Natural killer cell (primary cell): ENCODE measurements around the gene DGUOK. TPM values are rescaled to one million over a fixed set of nuclear protein-coding genes. Genes with fewer than 3 reads are reported as not detected.
A peak's percentile ranks its signal among the peaks of the same experiment; 100 is the strongest.

Experiments used
- ATAC-seq, 3 donors: fragments of 150-1000 bp in 2 of 3; fragments of 200-7000 bp in 1 of 3; cut with Tn5 transposase; 1 replicate in 1 of 3; 2 replicates in 2 of 3; pipeline ENCODE4 v1.10.0; 2021; ENCODE audit warnings: mild to moderate bottlenecking in 2 of 3, moderate library complexity in 2 of 3
- DNase-seq, 2 donors: peaks; one replicate each; pipeline versions ENCODE4 v3.0.0 to v3.0.0-alpha.2; 2013 to 2021; ENCODE audit warnings: mixed read lengths in 1 of 2
- H3K27ac ChIP-seq: one replicate; pipeline ENCODE4 v1.5.1; 2013; ENCODE audit warnings: mild to moderate bottlenecking, low read length
- H3K27me3 ChIP-seq: one replicate; pipeline ENCODE4 v1.6.1; 2013; ENCODE audit warnings: low read length; ENCODE audit not compliant: control insufficient read depth, insufficient read depth
- H3K36me3 ChIP-seq: one replicate; pipeline ENCODE4 v1.6.1; 2013; ENCODE audit warnings: low read length; ENCODE audit not compliant: control insufficient read depth, insufficient read depth
- H3K4me1 ChIP-seq: one replicate; pipeline ENCODE4 v1.6.1; 2013; ENCODE audit warnings: low read length; ENCODE audit not compliant: control insufficient read depth, insufficient read depth
- H3K4me3 ChIP-seq: one replicate; pipeline ENCODE4 v1.5.1; 2013; ENCODE audit warnings: low read length
- H3K9me3 ChIP-seq: one replicate; pipeline ENCODE4 v1.6.1; 2013; ENCODE audit warnings: low read length; ENCODE audit not compliant: control insufficient read depth, insufficient read depth
- H3K27ac Mint-ChIP-seq, 2 donors: one replicate each; pipeline ENCODE4 v1.8.0; 2022; ENCODE audit warnings: mild to moderate bottlenecking in 2 of 2, mixed read lengths in 2 of 2, moderate library complexity in 1 of 2
- H3K27me3 Mint-ChIP-seq, 2 donors: one replicate each; pipeline ENCODE4 v1.8.0; 2022; ENCODE audit warnings: low read depth in 2 of 2, mixed read lengths in 2 of 2
- H3K36me3 Mint-ChIP-seq: one replicate; pipeline ENCODE4 v1.8.0; 2022; ENCODE audit warnings: mixed read lengths
- H3K4me1 Mint-ChIP-seq, 2 donors: one replicate each; pipeline ENCODE4 v1.8.0; 2022; ENCODE audit warnings: mixed read lengths in 2 of 2
- H3K4me3 Mint-ChIP-seq: one replicate; pipeline ENCODE4 v1.8.0; 2022; ENCODE audit warnings: mild to moderate bottlenecking, moderate library complexity, mixed read lengths
- H3K9me3 Mint-ChIP-seq, 2 donors: one replicate each; pipeline ENCODE4 v1.8.0; 2022; ENCODE audit warnings: mixed read lengths in 2 of 2
- CTCF ChIP-seq: fragments of 200-600 bp; IDR thresholded peaks from one replicate; pipeline ENCODE4 v1.8.0; 2022; ENCODE audit warnings: antibody characterized with exemption
- WGBS: methylation state at CpG from one replicate; pipeline ENCODE4 v1.1.7; 2013; ENCODE audit warnings: missing lambda C conversion rate; ENCODE audit not compliant: insufficient coverage; 5-methylcytosine and 5-hydroxymethylcytosine counted together
- intact Hi-C: fragments of 100-400 bp; cut with micrococcal nuclease; formaldehyde crosslinking; loops from one replicate; pipeline ENCODE4 v1.14.2; 2022
- total RNA-seq, 4 donors: library from RNA; stranded (reverse); fragments of 120-200 nt in 1 of 4; gene quantifications; one replicate each; pipeline versions ENCODE4 v1.2.3 to v1.2.4, GENCODE V29; 2013 to 2022

Gene DGUOK
- total RNA-seq, 3 donors from 2014 or later (not counting 1 experiment from before 2014, with no cell fraction given): 47.6 to 56.8 (median 54.8) TPM

GRCh38 chr2:73992036-73992435, 65.4 kb downstream of the DGUOK start:
- peaks cover 2% of the 10 kb centered on the region for H3K9me3 ChIP-seq
- H3K27ac ChIP-seq: no peak overlapping the region
- DNase-seq (no peak), ATAC-seq (no peak)
- H3K27me3 Mint-ChIP-seq: no peaks in the 10 kb centered on the region
- H3K4me1 ChIP-seq: peaks cover 25% of the 10 kb centered on the region
- H3K4me3 ChIP-seq: no peak overlapping the region
- 97% methylated on average over 4 of the region's 4 CpGs for WGBS
- no peaks in the 10 kb centered on the region for H3K27me3 ChIP-seq
- intact Hi-C loops: no loop called here
- H3K36me3 ChIP-seq: no peaks in the 10 kb centered on the region
- H3K36me3 Mint-ChIP-seq: no peaks in the 10 kb centered on the region
- H3K9me3 Mint-ChIP-seq: no peaks in the 10 kb centered on the region
- H3K27ac Mint-ChIP-seq: peak overlapping the region in 1 of 2 donors; percentile 27
- H3K4me3 Mint-ChIP-seq: no peak overlapping the region
- TF ChIP-seq CTCF: no peak
- H3K4me1 Mint-ChIP-seq: peaks cover 50 to 58% of the 10 kb centered on the region in 2 donors

- ATAC-seq (no peak), DNase-seq (no peak)
- 87% methylated on average over 3 of the region's 3 CpGs for WGBS
- intact Hi-C loops: no loop called here
- no peak for TF ChIP-seq CTCF
- H3K4me1 Mint-ChIP-seq: peaks cover 51 to 58% of the 10 kb centered on the region in 2 donors
- H3K27me3 Mint-ChIP-seq: no peaks in the 10 kb centered on the region
- Histone ChIP-seq H3K36me3 (no peaks in the 10 kb centered on the region), H3K9me3 (peaks cover 2% of the 10 kb centered on the region), H3K27me3 (no peaks in the 10 kb centered on the region), H3K4me1 (peaks cover 16% of the 10 kb centered on the region), H3K27ac (no peak overlapping the region), H3K4me3 (no peak overlapping the region)
- H3K9me3 Mint-ChIP-seq: no peaks in the 10 kb centered on the region
- H3K4me3 Mint-ChIP-seq: no peak overlapping the region
- peak overlapping the region; percentile 30 to 70 for H3K27ac Mint-ChIP-seq
- no peaks in the 10 kb centered on the region for H3K36me3 Mint-ChIP-seq
Measured at GRCh38 chr2:73993376-73993775, 66.7 kb downstream of the DGUOK start.

- Mint-ChIP-seq H3K4me1 (peaks cover 52 to 59% of the 10 kb centered on the region in 2 donors), H3K9me3 (no peaks in the 10 kb centered on the region), H3K4me3 (no peak overlapping the region), H3K27me3 (no peaks in the 10 kb centered on the region), H3K36me3 (no peaks in the 10 kb centered on the region), H3K27ac (peak overlapping the region; percentile 30 to 70)
- H3K9me3 ChIP-seq: peaks cover 2% of the 10 kb centered on the region
- DNase-seq (no peak), ATAC-seq (no peak)
- H3K36me3 ChIP-seq: no peaks in the 10 kb centered on the region
- H3K4me1 ChIP-seq: peaks cover 13% of the 10 kb centered on the region
- intact Hi-C loops: no loop called here
- H3K27me3 ChIP-seq: no peaks in the 10 kb centered on the region
- 75% methylated on average over 4 of the region's 4 CpGs for whole genome bisulfite sequencing
- H3K27ac ChIP-seq: no peak overlapping the region
- no peak for TF ChIP-seq CTCF
- H3K4me3 ChIP-seq: no peak overlapping the region
Measured at GRCh38 chr2:73993778-73994177, 67.1 kb downstream of the DGUOK start.

- H3K9me3 ChIP-seq: peaks cover 2% of the 10 kb centered on the region
- Mint-ChIP-seq H3K4me1 (peaks cover 53 to 59% of the 10 kb centered on the region in 2 donors), H3K9me3 (no peaks in the 10 kb centered on the region), H3K4me3 (no peak overlapping the region), H3K27ac (peak overlapping the region; percentile 30 to 70), H3K27me3 (no peaks in the 10 kb centered on the region), H3K36me3 (no peaks in the 10 kb centered on the region)
- H3K4me3 ChIP-seq: no peak overlapping the region
- intact Hi-C loops: no loop called here
- no peak for TF ChIP-seq CTCF
- WGBS: 89% methylated on average over 8 of the region's 8 CpGs
- no peak overlapping the region for H3K27ac ChIP-seq
- no peaks in the 10 kb centered on the region for H3K27me3 ChIP-seq
- no peak for DNase-seq
- ATAC-seq: no peak
- H3K4me1 ChIP-seq: peaks cover 9% of the 10 kb centered on the region
- no peaks in the 10 kb centered on the region for H3K36me3 ChIP-seq
Measured at GRCh38 chr2:73994178-73994831, 67.6 kb downstream of the DGUOK start.
